ENCODE measurements around the gene NBPF6. TPM values are rescaled to one million over a fixed set of nuclear protein-coding genes. Genes with fewer than 3 reads are reported as not detected.
"Not testable (repeated sequence)": the region's sequence is repeated elsewhere in the genome, so short reads cannot be mapped to it uniquely, and the experiment has no call there.

The NBPF6 gene
- total RNA-seq, 1 experiment from 2014 or later: not detected

DNA sequence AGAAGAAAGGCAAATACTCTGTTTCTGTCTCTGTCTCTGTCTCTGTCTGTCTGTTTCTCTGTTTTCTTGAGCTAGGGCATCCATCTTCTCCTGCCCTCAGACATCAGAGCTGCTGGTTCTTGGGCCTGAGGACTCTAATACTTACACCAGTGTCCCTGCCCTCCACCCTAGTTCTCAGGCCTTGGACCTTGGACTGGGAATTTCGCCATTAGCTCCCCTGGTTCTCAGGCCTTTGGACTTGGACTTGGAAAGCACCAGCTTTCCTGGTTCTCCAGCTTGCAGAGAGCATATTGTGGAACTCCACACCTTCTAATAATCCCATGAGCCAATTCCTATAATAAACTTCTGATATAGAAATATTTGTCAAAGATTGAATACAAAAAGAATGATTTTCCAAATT, 32.6 kb downstream of the NBPF6 start:
- H2BK5ac ChIP-seq (ENCODE audit: insufficient read length, low read length): no peak overlapping the region
- H3K9ac ChIP-seq (ENCODE audit: extremely low read depth, insufficient read length, low read length): no peak overlapping the region
- H3K4me1 Mint-ChIP-seq: no peaks in the 10 kb centered on the region; a peak in 1 of 4 replicates
- no peak overlapping the region for H3K4me3 Mint-ChIP-seq
- H2AK5ac ChIP-seq (ENCODE audit: insufficient read length, low read length): no peak overlapping the region
- H3K27me3 ChIP-seq (ENCODE audit: insufficient read depth, low read length): no peaks in the 10 kb centered on the region
- no peak overlapping the region for H2BK120ac ChIP-seq (ENCODE audit: low read depth, low read length, poor library complexity, severe bottlenecking)
- H4K20me1 ChIP-seq (ENCODE audit: control insufficient read depth, insufficient read depth, insufficient read length): no peaks in the 10 kb centered on the region
- H3T11ph ChIP-seq (ENCODE audit: low read length): no peak overlapping the region
- H3K14ac ChIP-seq (ENCODE audit: insufficient read depth, low read length): no peak overlapping the region
- H3K9me3 ChIP-seq (ENCODE audit: control insufficient read depth, low read depth, low read length): peaks cover 6% of the 10 kb centered on the region
- H3K4me1 ChIP-seq (ENCODE audit: insufficient read depth, low read length): no peaks in the 10 kb centered on the region
- no peak overlapping the region for H4K91ac ChIP-seq (ENCODE audit: insufficient read length, low read depth, low read length)
- no peak overlapping the region for H3K18ac ChIP-seq (ENCODE audit: insufficient read length, low read depth, low read length)
- DNase-seq: no peak
- no peak overlapping the region for H4K5ac ChIP-seq (ENCODE audit: insufficient read length, low read depth, low read length)
- no peak overlapping the region for H2BK20ac ChIP-seq (ENCODE audit: low read depth, low read length, poor library complexity, severe bottlenecking)
- H3K36me3 Mint-ChIP-seq (ENCODE audit: insufficient read depth in 1 of 3, low read depth in 3 of 3): peaks cover 30 to 40% (median 31%) of the 10 kb centered on the region in 3 experiments
- no peak overlapping the region for H2BK12ac ChIP-seq (ENCODE audit: insufficient read length, low read depth, low read length)
- peaks cover 54 to 62% of the 10 kb centered on the region in 2 experiments for H3K9me3 Mint-ChIP-seq
- H3K4ac ChIP-seq (ENCODE audit: low read depth, low read length): no peak overlapping the region
- H2BK15ac ChIP-seq (ENCODE audit: low read depth, low read length): no peak overlapping the region
- no peak overlapping the region for H3K4me2 ChIP-seq (ENCODE audit: insufficient read depth, insufficient read length, low read length)
- H3K27ac ChIP-seq (ENCODE audit: insufficient read length, low read depth, low read length): no peak overlapping the region
- H3K79me1 ChIP-seq (ENCODE audit: insufficient read depth, low read depth, low read length, poor library complexity, severe bottlenecking): no peaks in the 10 kb centered on the region
- no CpG with 5 or more reads among the region's 1 CpG for WGBS (ENCODE audit: extremely low coverage, insufficient read length, low lambda C conversion rate)
- H3K23ac ChIP-seq (ENCODE audit: insufficient read length, low read depth, low read length): no peak overlapping the region
- no peak overlapping the region for H3K27ac Mint-ChIP-seq
- H3K79me2 ChIP-seq (ENCODE audit: insufficient read depth, low read length): no peaks in the 10 kb centered on the region
- H3K27me3 Mint-ChIP-seq (ENCODE audit: low read depth): 0 out of 2 replicates have a peak, but pooled peaks cover 1% of the 10 kb centered on the region
- no peaks in the 10 kb centered on the region for H3K23me2 ChIP-seq (ENCODE audit: insufficient read length, low read depth, low read length, poor library complexity, severe bottlenecking)
- no peak overlapping the region for H3K56ac ChIP-seq (ENCODE audit: insufficient read length, low read depth, low read length)
- no peak overlapping the region for H2AFZ ChIP-seq (ENCODE audit: low read length)
- TF ChIP-seq, protein P1, sequence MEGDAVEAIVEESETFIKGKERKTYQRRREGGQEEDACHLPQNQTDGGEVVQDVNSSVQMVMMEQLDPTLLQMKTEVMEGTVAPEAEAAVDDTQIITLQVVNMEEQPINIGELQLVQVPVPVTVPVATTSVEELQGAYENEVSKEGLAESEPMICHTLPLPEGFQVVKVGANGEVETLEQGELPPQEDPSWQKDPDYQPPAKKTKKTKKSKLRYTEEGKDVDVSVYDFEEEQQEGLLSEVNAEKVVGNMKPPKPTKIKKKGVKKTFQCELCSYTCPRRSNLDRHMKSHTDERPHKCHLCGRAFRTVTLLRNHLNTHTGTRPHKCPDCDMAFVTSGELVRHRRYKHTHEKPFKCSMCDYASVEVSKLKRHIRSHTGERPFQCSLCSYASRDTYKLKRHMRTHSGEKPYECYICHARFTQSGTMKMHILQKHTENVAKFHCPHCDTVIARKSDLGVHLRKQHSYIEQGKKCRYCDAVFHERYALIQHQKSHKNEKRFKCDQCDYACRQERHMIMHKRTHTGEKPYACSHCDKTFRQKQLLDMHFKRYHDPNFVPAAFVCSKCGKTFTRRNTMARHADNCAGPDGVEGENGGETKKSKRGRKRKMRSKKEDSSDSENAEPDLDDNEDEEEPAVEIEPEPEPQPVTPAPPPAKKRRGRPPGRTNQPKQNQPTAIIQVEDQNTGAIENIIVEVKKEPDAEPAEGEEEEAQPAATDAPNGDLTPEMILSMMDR (conservative IDR thresholded peaks at IDR 0.05): no peak
- no peak overlapping the region for H4K8ac ChIP-seq (replicated peaks; ENCODE audit: insufficient read length, low read depth, low read length)

DNA sequence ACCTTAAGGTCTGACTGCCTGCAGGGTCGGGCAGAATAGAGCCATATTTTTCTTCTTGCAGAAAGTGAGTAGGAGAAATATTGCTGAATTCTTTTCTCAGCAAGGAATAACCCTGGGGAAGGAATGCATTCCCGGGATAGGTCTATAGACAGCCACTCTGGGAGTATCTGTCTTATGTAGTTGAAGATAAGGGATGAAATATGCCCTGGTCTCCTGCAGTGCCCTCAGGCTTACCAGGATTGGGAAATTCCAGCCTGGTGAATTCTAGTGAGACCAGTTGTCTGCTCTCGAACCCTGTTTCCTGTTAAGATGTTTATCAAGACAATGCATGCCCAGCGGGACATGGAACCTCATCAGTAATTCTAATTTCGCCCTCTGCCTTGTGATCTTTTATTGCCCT, 35.8 kb downstream of the NBPF6 start:
- H3K36me3 Mint-ChIP-seq (ENCODE audit: insufficient read depth in 1 of 3, low read depth in 3 of 3): peaks cover 21 to 26% (median 23%) of the 10 kb centered on the region in 3 experiments

More for the DNA sequence above, 35.8 kb downstream of the NBPF6 start:
- not testable (repeated sequence) for H3K9me3 ChIP-seq (ENCODE audit: control insufficient read depth, low read depth, low read length); H3T11ph ChIP-seq (ENCODE audit: low read length); H4K91ac ChIP-seq (ENCODE audit: insufficient read length, low read depth, low read length); H3K27me3 Mint-ChIP-seq (ENCODE audit: low read depth); DNase-seq; H3K56ac ChIP-seq (ENCODE audit: insufficient read length, low read depth, low read length); H3K27me3 ChIP-seq (ENCODE audit: insufficient read depth, low read length); H4K5ac ChIP-seq (ENCODE audit: insufficient read length, low read depth, low read length); H2BK120ac ChIP-seq (ENCODE audit: low read depth, low read length, poor library complexity, severe bottlenecking); H4K20me1 ChIP-seq (ENCODE audit: control insufficient read depth, insufficient read depth, insufficient read length); H3K27ac Mint-ChIP-seq; H3K4me2 ChIP-seq (ENCODE audit: insufficient read depth, insufficient read length, low read length); H3K4ac ChIP-seq (ENCODE audit: low read depth, low read length); H3K23me2 ChIP-seq (ENCODE audit: insufficient read length, low read depth, low read length, poor library complexity, severe bottlenecking); H3K14ac ChIP-seq (ENCODE audit: insufficient read depth, low read length); H2BK5ac ChIP-seq (ENCODE audit: insufficient read length, low read length); H3K4me3 Mint-ChIP-seq; H2BK12ac ChIP-seq (ENCODE audit: insufficient read length, low read depth, low read length); H2AK5ac ChIP-seq (ENCODE audit: insufficient read length, low read length); H4K8ac ChIP-seq (replicated peaks; ENCODE audit: insufficient read length, low read depth, low read length); H3K4me1 Mint-ChIP-seq; H3K4me1 ChIP-seq (ENCODE audit: insufficient read depth, low read length); H3K18ac ChIP-seq (ENCODE audit: insufficient read length, low read depth, low read length); H3K23ac ChIP-seq (ENCODE audit: insufficient read length, low read depth, low read length); H3K9ac ChIP-seq (ENCODE audit: extremely low read depth, insufficient read length, low read length); H3K27ac ChIP-seq (ENCODE audit: insufficient read length, low read depth, low read length); H3K79me1 ChIP-seq (ENCODE audit: insufficient read depth, low read depth, low read length, poor library complexity, severe bottlenecking); H2BK15ac ChIP-seq (ENCODE audit: low read depth, low read length); H2AFZ ChIP-seq (ENCODE audit: low read length); H2BK20ac ChIP-seq (ENCODE audit: low read depth, low read length, poor library complexity, severe bottlenecking); H3K79me2 ChIP-seq (ENCODE audit: insufficient read depth, low read length)
- WGBS (ENCODE audit: extremely low coverage, insufficient read length, low lambda C conversion rate): no CpG with 5 or more reads among the region's 5 CpGs
- peaks cover 37 to 41% of the 10 kb centered on the region in 2 experiments for H3K9me3 Mint-ChIP-seq
